Esophagus squamous epithelium (tissue), 5 donors: ENCODE results near the gene NAA60. TPM values are rescaled to one million over a fixed set of nuclear protein-coding genes. Genes with fewer than 3 reads are reported as not detected.

Experiments used
- DNase-seq: peaks from one replicate; lab custom pipeline; 2025; lab: John Stamatoyannopoulos, UW
- H3K27ac ChIP-seq, 4 donors: fragments of 200-600 bp; sonication (generic); one replicate each; pipeline ENCODE4 v1.5.1; 2016 to 2019; ENCODE audit warnings: mild to moderate bottlenecking in 1 of 4
- H3K27me3 ChIP-seq, 4 donors: fragments of 200-600 bp; sonication (generic); 1 replicate in 3 of 4; 2 replicates in 1 of 4; pipeline versions ENCODE4 v1.5.1 to v1.6.0; 2017 to 2021; ENCODE audit warnings: antibody characterized with exemption in 1 of 4
- H3K36me3 ChIP-seq, 3 donors: fragments of 200-600 bp; sonication (generic); one replicate each; pipeline ENCODE4 v1.5.1; 2016 to 2019
- H3K4me1 ChIP-seq, 3 donors: fragments of 200-600 bp; sonication (generic); one replicate each; pipeline ENCODE4 v1.5.1; 2017 to 2019
- H3K4me3 ChIP-seq, 4 donors: fragments of 200-600 bp; sonication (generic); 1 replicate in 3 of 4; 2 replicates in 1 of 4; pipeline ENCODE4 v1.5.1; 2016 to 2019; ENCODE audit warnings: mild to moderate bottlenecking in 2 of 4, moderate library complexity in 1 of 4
- H3K9me3 ChIP-seq, 3 donors: fragments of 200-600 bp; sonication (generic); one replicate each; pipeline ENCODE4 v1.5.1; 2016 to 2019
- POLR2A ChIP-seq, 4 donors: fragments of 450-650 bp; IDR thresholded peaks; one replicate each; pipeline ENCODE4 v1.6.1; 2017; ENCODE audit warnings: antibody characterized with exemption in 4 of 4, mild to moderate bottlenecking in 4 of 4, moderate library complexity in 3 of 4
- WGBS, 2 donors: methylation state at CpG; one replicate each; pipeline ENCODE4 v1.1.5; 2018; 5-methylcytosine and 5-hydroxymethylcytosine counted together
- intact Hi-C: fragments of 100-400 bp; cut with DNase I; formaldehyde crosslinking; loops from one replicate; pipeline ENCODE4 v1.15.0; 2022
- total RNA-seq, 4 donors: library from RNA; depleted of rRNA; stranded (reverse); fragments of >200 nt; gene quantifications; one replicate each; pipeline ENCODE4 v1.1.0, GENCODE V29; 2016
- TF ChIP-seq, protein P1 (sequence below), 6 experiments: fragments of 450-650 bp in 4 of 6; fragments of 200-600 bp in 2 of 6; sonication (generic) in 2 of 6; IDR thresholded peaks; one replicate each; pipeline ENCODE4 v1.5.1; 2016 to 2019; ENCODE audit warnings: antibody characterized with exemption in 6 of 6, mild to moderate bottlenecking in 4 of 6, moderate library complexity in 4 of 6
- donor health status: DM: yes; HTN: yes; CAD: no.

Gene NAA60
- total RNA-seq, 4 donors from 2014 or later = 21.0 to 31.6 (median 23.7) TPM

DNA sequence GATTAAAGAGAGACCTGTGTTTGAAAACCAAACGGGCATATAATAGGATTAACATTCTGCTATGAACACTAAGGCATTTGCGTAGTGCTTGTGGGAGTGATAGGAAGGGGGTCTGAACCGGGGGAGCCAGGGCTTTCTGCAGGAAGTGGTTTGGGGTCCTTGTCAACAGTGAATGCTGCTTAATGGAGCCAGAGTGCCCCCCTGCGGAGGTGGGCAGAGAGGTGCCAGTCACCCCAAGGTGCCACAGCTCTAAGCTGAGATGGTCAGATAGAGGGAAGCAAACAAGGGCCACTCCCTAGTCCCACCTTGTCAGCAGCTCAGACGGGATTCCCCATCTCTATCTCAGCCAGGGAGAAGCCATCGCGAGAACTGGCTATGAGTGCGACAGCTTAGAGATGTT is 17.7 kb downstream of the NAA60 start:
- peaks cover 34 to 68% (median 43%) of the 10 kb centered on the region in 3 donors for H3K4me1 ChIP-seq

DNA sequence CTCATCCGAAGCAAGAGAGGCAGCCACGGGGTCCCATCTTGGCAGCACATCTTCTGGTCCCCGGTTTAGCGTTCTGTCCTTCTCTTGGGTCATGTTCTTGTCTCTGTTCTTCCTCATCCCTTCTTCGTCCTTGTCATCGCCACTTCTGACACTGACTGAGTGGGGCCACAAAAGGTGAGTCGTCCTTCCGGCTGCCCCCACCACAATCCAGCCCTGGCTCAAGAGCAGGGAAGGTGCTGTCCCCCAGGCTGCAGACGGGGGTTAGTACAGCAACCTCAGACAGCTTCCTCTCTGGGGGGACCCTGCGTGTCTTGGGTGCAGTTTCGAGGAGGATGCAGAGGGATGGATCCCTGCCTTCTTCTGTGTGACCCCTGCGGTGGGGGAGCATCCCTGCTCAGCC is 21.8 kb downstream of the NAA60 start:
- TF ChIP-seq, protein P1, sequence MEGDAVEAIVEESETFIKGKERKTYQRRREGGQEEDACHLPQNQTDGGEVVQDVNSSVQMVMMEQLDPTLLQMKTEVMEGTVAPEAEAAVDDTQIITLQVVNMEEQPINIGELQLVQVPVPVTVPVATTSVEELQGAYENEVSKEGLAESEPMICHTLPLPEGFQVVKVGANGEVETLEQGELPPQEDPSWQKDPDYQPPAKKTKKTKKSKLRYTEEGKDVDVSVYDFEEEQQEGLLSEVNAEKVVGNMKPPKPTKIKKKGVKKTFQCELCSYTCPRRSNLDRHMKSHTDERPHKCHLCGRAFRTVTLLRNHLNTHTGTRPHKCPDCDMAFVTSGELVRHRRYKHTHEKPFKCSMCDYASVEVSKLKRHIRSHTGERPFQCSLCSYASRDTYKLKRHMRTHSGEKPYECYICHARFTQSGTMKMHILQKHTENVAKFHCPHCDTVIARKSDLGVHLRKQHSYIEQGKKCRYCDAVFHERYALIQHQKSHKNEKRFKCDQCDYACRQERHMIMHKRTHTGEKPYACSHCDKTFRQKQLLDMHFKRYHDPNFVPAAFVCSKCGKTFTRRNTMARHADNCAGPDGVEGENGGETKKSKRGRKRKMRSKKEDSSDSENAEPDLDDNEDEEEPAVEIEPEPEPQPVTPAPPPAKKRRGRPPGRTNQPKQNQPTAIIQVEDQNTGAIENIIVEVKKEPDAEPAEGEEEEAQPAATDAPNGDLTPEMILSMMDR (IDR thresholded peaks at IDR 0.05) = no peak
- TF ChIP-seq POLR2A (IDR thresholded peaks at IDR 0.05) = no peak
- no peak for DNase-seq
- H3K36me3 ChIP-seq = peaks cover 0 to 45% (median 0%) of the 10 kb centered on the region in 3 donors
- peaks cover 10 to 73% (median 20%) of the 10 kb centered on the region in 3 donors for H3K4me1 ChIP-seq
- H3K27ac ChIP-seq = no peak overlapping the region
- no peaks in the 10 kb centered on the region for H3K9me3 ChIP-seq
- no peak overlapping the region for H3K4me3 ChIP-seq
- intact Hi-C loops = no loop called here
- H3K27me3 ChIP-seq = no peaks in the 10 kb centered on the region
- WGBS, 2 donors = 91% methylated on average over 8 to 9 of the region's 12 CpGs

More for the DNA sequence above, 17.7 kb downstream of the NAA60 start:
- no peak for DNase-seq
- WGBS, 2 donors = 53 to 65% methylated on average over 8 of the region's 8 CpGs
- Histone ChIP-seq H3K27ac (no peak overlapping the region), H3K4me3 (no peak overlapping the region), H3K27me3 (no peaks in the 10 kb centered on the region), H3K36me3 (peaks cover 0 to 10% (median 0%) of the 10 kb centered on the region in 3 donors), H3K9me3 (no peaks in the 10 kb centered on the region)
- intact Hi-C loops = no loop called here
- TF ChIP-seq POLR2A (IDR thresholded peaks at IDR 0.05) = no peak
- TF ChIP-seq, protein P1 (IDR thresholded peaks at IDR 0.05) = no peak

DNA sequence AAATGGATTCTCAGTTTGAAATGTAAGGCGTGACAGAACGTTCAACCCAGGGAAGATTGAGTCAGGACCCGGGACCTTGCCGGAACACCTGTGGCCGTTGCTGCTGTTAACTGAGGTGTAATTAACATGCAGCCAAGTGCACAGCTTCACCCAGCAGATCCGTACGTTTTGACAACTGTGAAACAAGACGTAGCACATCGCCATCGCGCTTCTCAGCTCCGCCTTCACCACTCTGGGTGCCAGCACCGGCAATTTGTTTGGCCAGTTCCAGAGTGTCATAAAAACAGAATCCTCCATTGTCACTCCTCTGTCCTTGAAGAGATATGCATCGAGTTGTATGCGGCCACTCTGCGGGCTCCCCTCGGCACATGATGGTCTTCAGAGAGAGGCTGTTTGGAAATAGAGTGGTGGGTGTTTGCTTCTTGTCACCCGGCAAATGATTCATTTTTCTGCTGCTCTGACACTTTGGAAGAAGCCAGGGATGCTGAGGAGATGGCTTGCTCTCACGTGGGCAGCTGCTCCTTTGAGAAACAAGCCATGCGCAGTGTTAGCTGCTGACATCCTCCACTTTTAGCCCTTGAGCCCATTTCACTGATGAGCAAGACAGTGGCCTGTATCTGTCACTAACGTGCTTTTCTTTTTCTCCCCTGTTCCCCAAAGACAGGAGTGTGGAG is 22.6 kb downstream of the NAA60 start:
- WGBS, 2 donors = 84 to 91% methylated on average over 18 to 20 of the region's 21 CpGs
- TF ChIP-seq, protein P1 (IDR thresholded peaks at IDR 0.05) = no peak
- TF ChIP-seq POLR2A (IDR thresholded peaks at IDR 0.05) = no peak
- no peak overlapping the region for H3K4me3 ChIP-seq
- intact Hi-C loops = no loop called here
- peaks cover 0 to 50% (median 0%) of the 10 kb centered on the region in 3 donors for H3K36me3 ChIP-seq
- no peak overlapping the region for H3K27ac ChIP-seq
- no peak for DNase-seq
- H3K9me3 ChIP-seq = no peaks in the 10 kb centered on the region
- peaks cover 5 to 65% (median 14%) of the 10 kb centered on the region in 3 donors for H3K4me1 ChIP-seq
- no peaks in the 10 kb centered on the region for H3K27me3 ChIP-seq

DNA sequence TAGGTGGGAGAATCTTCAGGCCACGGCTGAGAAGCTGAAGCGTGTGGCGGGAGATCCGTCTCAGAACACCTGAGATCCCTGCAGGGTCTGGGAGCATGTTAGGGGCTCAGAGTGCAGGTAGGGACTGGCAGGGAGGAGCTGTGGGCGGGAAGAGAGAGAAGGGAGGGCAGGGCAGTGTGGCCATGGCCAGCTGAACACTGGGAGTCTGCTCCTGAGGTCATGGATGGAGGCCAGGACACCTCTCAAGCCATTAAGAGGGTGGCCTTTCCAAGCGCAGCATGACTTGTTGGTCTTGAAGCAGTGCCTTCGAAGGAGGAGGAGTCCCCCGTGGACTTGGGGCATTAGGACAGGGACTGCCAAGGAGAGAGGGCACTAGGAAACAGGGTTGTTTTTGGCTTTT is 23.7 kb downstream of the NAA60 start:
- H3K27ac ChIP-seq = no peak overlapping the region
- intact Hi-C loops = no loop called here
- no peaks in the 10 kb centered on the region for H3K27me3 ChIP-seq
- no peaks in the 10 kb centered on the region for H3K9me3 ChIP-seq
- DNase-seq = no peak
- peaks cover 0 to 57% (median 8%) of the 10 kb centered on the region in 3 donors for H3K4me1 ChIP-seq
- no peak overlapping the region for H3K4me3 ChIP-seq
- WGBS, 2 donors = 94 to 97% methylated on average over 6 to 8 of the region's 8 CpGs
- H3K36me3 ChIP-seq = peaks cover 0 to 55% (median 0%) of the 10 kb centered on the region in 3 donors
- TF ChIP-seq, protein P1 (IDR thresholded peaks at IDR 0.05) = no peak
- no peak for TF ChIP-seq POLR2A (IDR thresholded peaks at IDR 0.05)

DNA sequence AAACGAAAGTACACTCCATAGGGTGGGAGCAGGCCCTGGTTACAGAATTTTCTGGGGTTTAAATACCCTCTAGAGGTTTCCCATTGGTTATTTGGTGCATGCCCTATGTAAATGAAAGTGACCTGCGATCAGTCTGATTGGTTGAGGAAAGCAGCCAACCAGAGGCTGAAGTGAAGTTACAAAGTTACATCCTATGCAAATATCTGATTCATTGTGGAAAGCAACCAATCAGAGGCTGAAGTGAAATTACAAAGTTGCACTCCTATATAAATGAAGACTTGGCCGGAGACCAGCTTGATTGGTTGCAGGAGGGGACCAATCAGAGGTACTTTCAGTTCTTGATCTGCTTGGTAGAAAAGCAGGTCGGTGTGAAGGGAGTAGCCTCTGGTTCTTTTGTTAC is 24.4 kb downstream of the NAA60 start:
- intact Hi-C loops = no loop called here
- TF ChIP-seq, protein P1 (IDR thresholded peaks at IDR 0.05) = no peak
- TF ChIP-seq POLR2A (IDR thresholded peaks at IDR 0.05) = no peak
- Histone ChIP-seq H3K4me3 (no peak overlapping the region), H3K36me3 (peaks cover 0 to 60% (median 0%) of the 10 kb centered on the region in 3 donors), H3K27ac (no peak overlapping the region), H3K4me1 (peaks cover 0 to 52% (median 8%) of the 10 kb centered on the region in 3 donors), H3K27me3 (no peaks in the 10 kb centered on the region), H3K9me3 (no peaks in the 10 kb centered on the region)
- no peak for DNase-seq
- 78 to 83% methylated on average over 4 of the region's 4 CpGs for WGBS, 2 donors
